GM19328 (cell line): ENCODE measurements around the gene CYP8B1.

ENCODE experiments used
- ATAC-seq: cut with Tn5 transposase; IDR thresholded peaks from one replicate; pipeline ENCODE4 v1.9.1; 2021; ENCODE audit warnings: mild to moderate bottlenecking, moderate library complexity; ENCODE audit not compliant: unreplicated experiment

CYP8B1 gene

GRCh38 chr3:42829083-42829627 is 46.5 kb downstream of the CYP8B1 start:
- no peak for ATAC-seq

DNA sequence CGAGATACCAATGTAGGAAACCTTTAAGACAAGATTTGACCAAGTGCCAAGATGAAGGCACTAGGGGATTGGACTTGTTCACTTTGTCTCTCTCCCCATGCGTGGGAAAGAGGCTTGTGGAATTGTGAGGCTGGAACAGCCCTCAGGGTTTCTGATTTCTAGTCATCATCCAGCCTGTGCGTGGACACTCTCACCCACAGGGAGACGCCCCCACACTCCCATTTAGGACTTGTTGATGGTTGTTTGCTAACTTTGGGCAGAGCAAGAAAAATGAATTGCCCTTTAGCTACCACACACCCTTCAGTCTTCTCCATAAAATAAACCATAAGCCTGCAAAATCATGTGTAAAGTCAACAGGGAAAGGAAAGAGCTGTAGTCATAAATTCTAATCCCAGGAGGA is 48.0 kb downstream of the CYP8B1 start:
- no peak for ATAC-seq

DNA sequence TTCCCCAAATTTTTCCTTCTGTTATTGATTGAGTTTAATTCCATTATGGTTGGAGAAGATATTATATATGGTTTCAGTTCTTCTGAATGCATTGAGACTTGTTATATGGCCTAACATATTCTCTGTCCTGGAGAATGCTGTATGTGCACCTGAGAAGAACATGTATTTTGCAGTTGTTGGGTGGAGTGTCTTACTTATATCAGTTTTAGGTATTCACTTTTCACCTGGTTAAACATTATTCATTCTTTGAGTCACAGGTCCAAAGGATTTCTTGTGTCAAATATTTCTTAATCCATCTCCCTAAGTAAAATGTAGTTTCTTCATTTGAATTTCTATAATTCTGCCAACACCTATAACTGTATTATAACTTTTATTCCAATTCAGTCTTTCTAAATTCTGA is 48.7 kb downstream of the CYP8B1 start:
- no peak for ATAC-seq

GRCh38 chr3:42826141-42826540 is 49.5 kb downstream of the CYP8B1 start:
- ATAC-seq = no peak

DNA sequence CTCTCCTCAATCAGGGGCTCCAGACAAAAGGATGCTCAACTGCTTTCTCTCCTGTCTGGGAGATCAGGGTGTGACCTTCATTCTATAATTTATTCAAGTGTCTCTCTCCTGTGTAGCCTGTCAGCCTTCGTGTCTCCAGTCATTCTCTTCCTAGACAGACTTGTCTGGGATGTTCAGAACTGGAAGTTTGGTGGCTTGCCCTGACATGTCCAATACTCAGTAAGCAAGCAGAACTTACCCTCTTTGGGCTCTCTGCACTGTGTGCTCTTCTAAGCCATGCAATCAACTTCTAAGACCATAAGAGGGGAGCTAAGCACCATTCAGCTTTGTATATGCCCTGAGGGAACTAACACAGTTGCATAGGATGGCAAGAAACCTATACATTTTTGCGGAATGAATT is 52.3 kb downstream of the CYP8B1 start:
- ATAC-seq = no peak

GRCh38 chr3:42822828-42823227 is 52.9 kb downstream of the CYP8B1 start:
- no peak for ATAC-seq
